NK-92 (cell line): Measurements from ENCODE around the gene NR1D2.
A peak's percentile ranks its signal among the peaks of the same experiment; 100 is the strongest.
"Not testable (repeated sequence)": the region's sequence is repeated elsewhere in the genome, so short reads cannot be mapped to it uniquely, and the experiment has no call there.

Experiments used
- DNase-seq: peaks from one replicate; lab custom pipeline; 2025; ENCODE audit not compliant: unreplicated experiment; lab: John Stamatoyannopoulos, UW

The NR1D2 gene

GRCh38 chr3:23944861-23945662 is at the start of gene NR1D2:
Gene NR1D2, plus strand, starts transcription at chr3:23945286. Its CDS starts 293 bp downstream, at chr3:23945579.
- no peak for DNase-seq

GRCh38 chr3:23900744-23901143 is 44.3 kb upstream of the NR1D2 start:
- no peak for DNase-seq

GRCh38 chr3:23904545-23904944 is 40.5 kb upstream of the NR1D2 start:
- DNase-seq = no peak

GRCh38 chr3:23909341-23909740 is 35.7 kb upstream of the NR1D2 start:
- no peak for DNase-seq

GRCh38 chr3:23911397-23911796 is 33.7 kb upstream of the NR1D2 start:
- no peak for DNase-seq

GRCh38 chr3:23912335-23912734 is 32.8 kb upstream of the NR1D2 start:
- DNase-seq = not testable (repeated sequence)

GRCh38 chr3:23913182-23913581 is 31.9 kb upstream of the NR1D2 start:
- DNase-seq = no peak

- no peak for DNase-seq
Observed at GRCh38 chr3:23913873-23914743, 31.0 kb upstream of the NR1D2 start.

GRCh38 chr3:23915537-23916108 is 29.5 kb upstream of the NR1D2 start:
- no peak for DNase-seq

GRCh38 chr3:23916152-23916885 is 28.8 kb upstream of the NR1D2 start:
- no peak for DNase-seq

GRCh38 chr3:23916886-23917678 is 28.0 kb upstream of the NR1D2 start, which contains the start of the genes NKIRAS1 and RPL15:
Gene NKIRAS1, minus strand, starts transcription at chr3:23916990. Its CDS starts 6,086 bp downstream, at chr3:23910904.
Gene RPL15, plus strand, starts transcription at chr3:23917132. Its CDS starts 728 bp downstream, at chr3:23917860.
- DNase-seq = peak; percentile 66

- DNase-seq = not testable (repeated sequence)
Observed at GRCh38 chr3:23917679-23918303, 27.3 kb upstream of the NR1D2 start.

- DNase-seq = not testable (repeated sequence)
Observed at GRCh38 chr3:23918331-23918730, 26.8 kb upstream of the NR1D2 start.

GRCh38 chr3:23919628-23920027 is 25.5 kb upstream of the NR1D2 start:
- no peak for DNase-seq

- no peak for DNase-seq
Observed at GRCh38 chr3:23920151-23920655, 24.9 kb upstream of the NR1D2 start.

- no peak for DNase-seq
Observed at GRCh38 chr3:23921052-23921511, 24.0 kb upstream of the NR1D2 start.

GRCh38 chr3:23923786-23924185 is 21.3 kb upstream of the NR1D2 start:
- DNase-seq = no peak

- no peak for DNase-seq
Observed at GRCh38 chr3:23926246-23926645, 18.8 kb upstream of the NR1D2 start.

GRCh38 chr3:23926736-23927135 is 18.4 kb upstream of the NR1D2 start:
- no peak for DNase-seq
